GM12878 (cell line): Measurements from ENCODE around the gene SRM. TPM values are rescaled to one million over a fixed set of nuclear protein-coding genes. Genes with fewer than 3 reads are reported as not detected.

ENCODE experiments used
- ATAC-seq: fragments of 200-7000 bp; cut with Tn5 transposase; 3 replicates; pipeline ENCODE4 v1.9.1; 2020; ENCODE audit warnings: mild to moderate bottlenecking, moderate library complexity
- BruUV-seq: library from RNA; stranded (reverse); fragments of 400-500 nt; replicated peaks from 2 replicates; lab custom pipeline; 2021; lab: Mats Ljungman, UMichigan
- CTCF ChIA-PET: fragments of 300-600 bp; sonication (Branson Sonifier 250); formaldehyde crosslinking; extraction: SDS; loops from one replicate; lab custom pipeline; 2021; ENCODE audit warnings: inconsistent platforms; lab: Yijun Ruan, JAX
- POLR2A ChIA-PET: fragments of 350-600 bp; formaldehyde crosslinking; extraction: SDS; loops from one replicate; lab custom pipeline; 2021; ENCODE audit warnings: inconsistent platforms; lab: Charles Lee
- RAD21 ChIA-PET: fragments of 300-600 bp; sonication (Branson Sonifier 250); formaldehyde crosslinking; loops from one replicate; lab custom pipeline; 2023; ENCODE audit warnings: antibody characterized with exemption; ENCODE audit not compliant: unreplicated experiment; lab: Charles Lee
- SMC1A ChIA-PET: fragments of 300-600 bp; sonication (Branson Sonifier 250); formaldehyde crosslinking; loops from one replicate; lab custom pipeline; 2023; ENCODE audit not compliant: unreplicated experiment, uncharacterized antibody; lab: Charles Lee
- DNase-seq: peaks from one replicate; pipeline ENCODE4 v3.0.0-alpha.2; 2011; ENCODE audit warnings: low read depth, low spot score
- FAIRE-seq: peaks from 3 replicates; lab custom pipeline; 2011; peaks lifted over from hg19 to GRCh38; lab: Jason Lieb, UNC
- H2AFZ ChIP-seq: 2 replicates; pipeline ENCODE4 v1.6.0; 2011; ENCODE audit warnings: low read depth, low read length, control low read depth; ENCODE audit not compliant: control insufficient read depth
- H3K27ac ChIP-seq: 2 replicates; pipeline ENCODE4 v1.5.1; 2011; ENCODE audit warnings: control low read depth; ENCODE audit not compliant: control insufficient read depth, insufficient read depth
- H3K27me3 ChIP-seq, 2 experiments: replicated peaks in 1 of 2; 2 replicates each; pipeline versions ENCODE4 v1.6.0 to v1.6.1; 2011; ENCODE audit warnings: low read length in 1 of 2; ENCODE audit not compliant: control insufficient read depth in 2 of 2, insufficient read depth in 2 of 2
- H3K36me3 ChIP-seq, 2 experiments: 2 replicates each; pipeline ENCODE4 v1.5.1; 2011; ENCODE audit warnings: low read length in 1 of 2; ENCODE audit not compliant: control insufficient read depth in 2 of 2, insufficient read depth in 2 of 2
- H3K4me1 ChIP-seq: 2 replicates; pipeline ENCODE4 v1.6.1; 2011; ENCODE audit warnings: mild to moderate bottlenecking, low read length, moderate library complexity, mixed read lengths; ENCODE audit not compliant: control insufficient read depth, insufficient read depth
- H3K4me2 ChIP-seq: 2 replicates; pipeline ENCODE4 v1.6.0; 2011; ENCODE audit warnings: control low read depth; ENCODE audit not compliant: control insufficient read depth, insufficient read depth
- H3K4me3 ChIP-seq: fragments of 200-600 bp; sonication (generic); 2 replicates; pipeline ENCODE4 v1.5.1; 2016
- H3K79me2 ChIP-seq: 2 replicates; pipeline ENCODE4 v1.6.0; 2011; ENCODE audit warnings: low read length; ENCODE audit not compliant: control insufficient read depth, insufficient read depth
- H3K9ac ChIP-seq: 2 replicates; pipeline ENCODE4 v1.8.0; 2011; ENCODE audit warnings: low read length, control low read depth, mixed read lengths; ENCODE audit not compliant: control insufficient read depth, insufficient read depth
- H3K9me3 ChIP-seq: replicated peaks from 3 replicates; pipeline ENCODE4 v1.5.1; 2011; ENCODE audit warnings: mild to moderate bottlenecking, low read length; ENCODE audit not compliant: control insufficient read depth, insufficient read depth
- H4K20me1 ChIP-seq: 2 replicates; pipeline ENCODE4 v1.6.0; 2011; ENCODE audit not compliant: control insufficient read depth, insufficient read depth
- BRCA1 ChIP-seq: IDR thresholded peaks from 2 replicates; pipeline ENCODE4 v1.6.1; 2011; ENCODE audit warnings: low read depth, low read length, improper control_type of control experiment
- CREM ChIP-seq: IDR thresholded peaks from 2 replicates; pipeline ENCODE4 v1.6.1; 2014; ENCODE audit warnings: antibody characterized with exemption, low read depth
- ESRRA ChIP-seq: IDR thresholded peaks from 2 replicates; pipeline ENCODE4 v1.6.1; 2012; ENCODE audit warnings: mild to moderate bottlenecking, low read length, improper control_type of control experiment
- ETV6 ChIP-seq, 2 experiments: fragments of 450-650 bp in 1 of 2; IDR thresholded peaks in 1 of 2; conservative IDR thresholded peaks in 1 of 2; 2 replicates each; pipeline ENCODE4 v1.6.1; 2014; ENCODE audit warnings: antibody characterized with exemption in 1 of 2, borderline replicate concordance in 1 of 2, low read depth in 1 of 2, mild to moderate bottlenecking in 1 of 2, moderate library complexity in 1 of 2
- EZH2 ChIP-seq: IDR thresholded peaks from 2 replicates; pipeline ENCODE4 v1.6.1; 2012; ENCODE audit warnings: low read depth, mild to moderate bottlenecking, control low read depth, inconsistent platforms, low read length, borderline replicate concordance; ENCODE audit not compliant: control insufficient read depth
- KDM1A ChIP-seq: fragments of 200-600 bp; sonication (generic); IDR thresholded peaks from 2 replicates; pipeline ENCODE4 v1.6.1; 2016; ENCODE audit warnings: borderline replicate concordance
- MTA3 ChIP-seq: IDR thresholded peaks from 2 replicates; pipeline ENCODE4 v1.6.1; 2012; ENCODE audit warnings: low read length, inconsistent platforms, borderline replicate concordance
- MYC ChIP-seq: IDR thresholded peaks from 2 replicates; pipeline ENCODE4 v1.6.1; 2011; ENCODE audit warnings: mild to moderate bottlenecking, low read length, moderate library complexity, inconsistent platforms; ENCODE audit not compliant: insufficient read depth, insufficient replicate concordance, insufficient read length, severe bottlenecking
- POLR2AphosphoS5 ChIP-seq: IDR thresholded peaks from 2 replicates; pipeline ENCODE4 v1.6.1; 2011; ENCODE audit warnings: mild to moderate bottlenecking, low read length, inconsistent platforms
- SIX5 ChIP-seq: IDR thresholded peaks from 2 replicates; pipeline ENCODE4 v1.6.1; 2011; ENCODE audit warnings: mild to moderate bottlenecking, low read depth, low read length, moderate library complexity; ENCODE audit not compliant: severe bottlenecking
- SMAD5 ChIP-seq: IDR thresholded peaks from 2 replicates; pipeline ENCODE4 v1.6.1; 2016; ENCODE audit warnings: antibody characterized with exemption, low read depth
- SRF ChIP-seq, 2 experiments: IDR thresholded peaks; 2 replicates each; pipeline ENCODE4 v1.6.1; 2011; ENCODE audit warnings: low read depth in 2 of 2, low read length in 2 of 2, mild to moderate bottlenecking in 1 of 2, moderate library complexity in 1 of 2
- USF1 ChIP-seq: IDR thresholded peaks from 2 replicates; pipeline ENCODE4 v1.6.1; 2011; ENCODE audit warnings: borderline replicate concordance, low read depth, mild to moderate bottlenecking, moderate library complexity, mixed read lengths, low read length; ENCODE audit not compliant: insufficient read depth; ENCODE audit errors: extremely low read length
- ZBTB11 ChIP-seq: fragments of 450-650 bp; formaldehyde crosslinking; IDR thresholded peaks from 2 replicates; pipeline ENCODE4 v1.5.0; 2022; ENCODE audit warnings: mild to moderate bottlenecking, missing genetic modification characterization
- ZBTB40 ChIP-seq: fragments of 450-650 bp; IDR thresholded peaks from 2 replicates; pipeline ENCODE4 v1.6.1; 2016; ENCODE audit warnings: mild to moderate bottlenecking, moderate library complexity, borderline replicate concordance
- ZNF274 ChIP-seq: IDR thresholded peaks from one replicate; pipeline ENCODE4 v1.8.0; 2011; ENCODE audit not compliant: insufficient read length, insufficient read depth
- WGBS: methylation state at CpG from one replicate; pipeline ENCODE4 v1.1.6; 2016; ENCODE audit warnings: low lambda C conversion rate; ENCODE audit not compliant: insufficient replicate concordance, insufficient coverage; ENCODE audit errors: missing lambda C conversion rate; 5-methylcytosine and 5-hydroxymethylcytosine counted together
- in situ Hi-C: fragments of 300-500 bp; cut with MboI; formaldehyde crosslinking; loops from 9 replicates; pipeline ENCODE4 v1.14.3; 2018; ENCODE audit warnings: mixed read lengths
- intact Hi-C: fragments of 100-400 bp; cut with micrococcal nuclease; formaldehyde crosslinking; loops from one replicate; pipeline ENCODE4 v1.14.2; 2022; ENCODE audit not compliant: unreplicated experiment
- polyA plus RNA-seq, 11 experiments: library from polyadenylated mRNA; depleted of rRNA in 4 of 11; unstranded in 6 of 11; stranded (reverse) in 5 of 11; fragments of >200 nt; fragmentation: Nextera tagmentation in 4 of 11; fragmentation: Illumina TruSeq in 1 of 11; extraction: Ambion mirVana in 4 of 11; extraction: Trizol in 1 of 11; gene quantifications; 1 replicate in 1 of 11; 2 replicates in 10 of 11; pipeline versions ENCODE4 v1.2.1 to v1.2.3, GENCODE V29; 2011 to 2016; ENCODE audit warnings: inconsistent platforms in 2 of 11, missing spikeins in 2 of 11, low read depth in 1 of 11
- total RNA-seq, 4 experiments: library from RNA; depleted of rRNA in 3 of 4; stranded (reverse); fragments of >200 nt in 3 of 4; fragmentation: Illumina TruSeq in 1 of 4; extraction: Trizol in 1 of 4; gene quantifications; 2 replicates each; pipeline versions ENCODE4 v1.2.1 to v1.2.3, GENCODE V29; 2013 to 2021

The SRM gene
- total and polyA plus RNA-seq, 10 of the 15 experiments (the other 5 are each of a cell fraction or from before 2014, with no cell fraction given) = 16.7 to 255 (median 81.2) TPM

- 46% methylated on average over 1 of the region's 1 CpG for WGBS
- no peak for ATAC-seq
- BruUV-seq = no TSS peak
- intact Hi-C loops = no loop called here
- POLR2A ChIA-PET = no interaction called here
- peaks cover 6 to 45% of the 10 kb centered on the region in 2 experiments for H3K36me3 ChIP-seq
- no peaks in the 10 kb centered on the region for H3K4me1 ChIP-seq
- CTCF ChIA-PET = interaction anchor here (2.3 kb wide), 1 partner anchor 12 kb away, joined by 11 read pairs; no protein-coding TSS in a partner anchor
- no peak overlapping the region for H3K9ac ChIP-seq
- H3K27me3 ChIP-seq = no peaks in the 10 kb centered on the region
- no peak overlapping the region for H3K27ac ChIP-seq
- in situ Hi-C loops = no loop called here
- no peak for FAIRE-seq
- no peak overlapping the region for H3K4me2 ChIP-seq
- SMC1A ChIA-PET = no interaction called here
- DNase-seq = no peak
- no peak overlapping the region for H3K4me3 ChIP-seq
- no peaks in the 10 kb centered on the region; the same call in 1 of the 2 replicates for H3K79me2 ChIP-seq
- H3K9me3 ChIP-seq = no peaks in the 10 kb centered on the region
- no peak overlapping the region for H2AFZ ChIP-seq
- RAD21 ChIA-PET = interaction anchor here (0.6 kb wide), 1 partner anchor 555 kb away, joined by 4 read pairs; no protein-coding TSS in a partner anchor
- H4K20me1 ChIP-seq = peaks cover 2% of the 10 kb centered on the region; the same call in 1 of the 2 replicates
- TF ChIP-seq EZH2 = no peak
- no peak for TF ChIP-seq ETV6 (conservative IDR thresholded peaks at IDR 0.05 in 1 of 2, IDR thresholded peaks at IDR 0.05 in 1 of 2; ENCODE audit: borderline replicate concordance in 1 of 2, low read depth in 1 of 2)
- TF ChIP-seq BRCA1 = no peak
- TF ChIP-seq MTA3 = no peak
- no peak for TF ChIP-seq ZBTB11 (CRISPR knock-in tag)
- no peak for TF ChIP-seq USF1
- no peak for TF ChIP-seq ZNF274
- no peak for TF ChIP-seq SRF (IDR thresholded peaks at IDR 0.05; ENCODE audit: low read depth in 2 of 2, low read length in 2 of 2)
- no peak for TF ChIP-seq CREM
- no peak for TF ChIP-seq ZBTB40
- no peak for TF ChIP-seq ESRRA
- TF ChIP-seq SMAD5 = no peak
- no peak for TF ChIP-seq SIX5
- no peak for TF ChIP-seq KDM1A
- TF ChIP-seq POLR2AphosphoS5 = no peak; the same call in 1 of the 2 replicates
- no peak for TF ChIP-seq MYC
These were observed 33.8 kb downstream of the SRM start for GRCh38 chr1:11026052-11026451.
